ENCODE data around the gene TANGO6. TPM values are rescaled to one million over a fixed set of nuclear protein-coding genes. Genes with fewer than 3 reads are reported as not detected.

The TANGO6 gene
- total and polyA plus RNA-seq, 2 of the 8 experiments (the other 6 are each of a cell fraction or from before 2014, with no cell fraction given), result 5.0 to 19.5 TPM

DNA sequence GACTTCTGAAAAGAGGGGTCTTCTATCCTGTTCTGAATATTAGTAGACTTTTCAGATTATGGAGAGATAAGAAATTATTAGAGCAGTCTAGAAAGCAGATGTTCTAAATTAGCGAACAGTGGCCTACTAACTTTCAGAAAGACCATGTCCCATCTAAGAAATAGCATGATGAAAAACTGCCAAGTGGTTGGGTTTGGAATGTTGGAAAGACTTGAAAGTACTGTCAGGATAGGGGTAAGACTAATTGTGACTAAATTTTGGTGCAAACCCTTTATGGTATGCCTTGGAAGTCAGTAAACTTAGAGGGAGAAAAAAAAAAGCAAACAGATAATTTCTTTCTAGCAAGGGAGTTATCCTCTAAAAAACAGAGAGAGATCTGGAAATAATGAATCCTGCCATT lies 41.1 kb downstream of the TANGO6 start:
- DNase-seq (ENCODE audit: low read depth in 1 of 2, low spot score in 2 of 2), result no peak
- H2BK15ac ChIP-seq (ENCODE audit: low read length), result no peak overlapping the region
- no peaks in the 10 kb centered on the region for H4K20me1 ChIP-seq (replicated peaks in 1 of 2; ENCODE audit: control insufficient read depth in 1 of 2, insufficient read depth in 2 of 2, low read length in 2 of 2)
- H3K79me2 ChIP-seq (ENCODE audit: control insufficient read depth in 1 of 2, insufficient read depth in 2 of 2, low read length in 2 of 2), result no peaks in the 10 kb centered on the region
- ChIA-PET POLR2A (ENCODE audit: partially characterized antibody) (no interaction called here), CTCF (ENCODE audit: partially characterized antibody) (no interaction called here)
- H2AFZ ChIP-seq (ENCODE audit: low read length), result no peak overlapping the region
- WGBS, 2 experiments (ENCODE audit: extremely low coverage in 1 of 2, insufficient coverage in 1 of 2, insufficient read length in 1 of 2, insufficient replicate concordance in 2 of 2, low coverage in 1 of 2, low lambda C conversion rate in 2 of 2, missing lambda C conversion rate in 1 of 2), result 91% methylated on average over 1 of the region's 1 CpG; no CpG with 5 or more reads in 1 of the 2 experiments
- H3K4me1 ChIP-seq (replicated peaks in 1 of 4; ENCODE audit: control insufficient read depth in 3 of 4, insufficient read depth in 4 of 4, low read length in 3 of 4), result no peaks in the 10 kb centered on the region
- 0 out of 8 replicates have a peak, but pooled peaks cover 0 to 4% (median 0%) of the 10 kb centered on the region in 4 experiments for H3K36me3 ChIP-seq (ENCODE audit: control insufficient read depth in 2 of 4, insufficient read depth in 4 of 4, low read length in 3 of 4)
- H3K9ac ChIP-seq (replicated peaks in 1 of 4; ENCODE audit: extremely low read depth in 1 of 4, low read depth in 3 of 4, low read length in 3 of 4), result no peak overlapping the region
- H3K14ac ChIP-seq (ENCODE audit: insufficient read length), result no peak overlapping the region
- H3K18ac ChIP-seq (ENCODE audit: extremely low read depth, low read length), result no peak overlapping the region
- no peak overlapping the region for H3K56ac ChIP-seq (replicated peaks; ENCODE audit: insufficient read length, low read depth, low read length)
- H2BK120ac ChIP-seq (replicated peaks; ENCODE audit: low read depth, low read length), result no peak overlapping the region
- H3K23me2 ChIP-seq (ENCODE audit: low read depth, low read length), result no peaks in the 10 kb centered on the region
- H4K8ac ChIP-seq (ENCODE audit: extremely low read depth, insufficient read depth, low read length), result no peak overlapping the region
- FAIRE-seq, result no peak
- TF ChIP-seq KDM1A (IDR thresholded peaks at IDR 0.05; ENCODE audit: borderline replicate concordance, low read length) (no peak), TBP (IDR thresholded peaks at IDR 0.05; ENCODE audit: low read depth, low read length) (no peak), RFX5 (IDR thresholded peaks at IDR 0.05; ENCODE audit: borderline replicate concordance, low read depth, low read length) (no peak), TEAD4 (IDR thresholded peaks at IDR 0.05; ENCODE audit: low read depth, low read length) (no peak), CEBPB (IDR thresholded peaks at IDR 0.05; ENCODE audit: low read depth, low read length) (no peak), NRF1 (IDR thresholded peaks at IDR 0.05; ENCODE audit: low read depth, low read length) (no peak), CHD2 (IDR thresholded peaks at IDR 0.05; ENCODE audit: low read length) (no peak), ASH2L (IDR thresholded peaks at IDR 0.05; ENCODE audit: low read length) (no peak), KDM4A (IDR thresholded peaks at IDR 0.05; ENCODE audit: low read depth, low read length, severe bottlenecking) (no peak), CHD1 (IDR thresholded peaks at IDR 0.05; ENCODE audit: low read depth, low read length) (no peak), CREB1 (IDR thresholded peaks at IDR 0.05) (no peak)
- TF ChIP-seq, protein P1, sequence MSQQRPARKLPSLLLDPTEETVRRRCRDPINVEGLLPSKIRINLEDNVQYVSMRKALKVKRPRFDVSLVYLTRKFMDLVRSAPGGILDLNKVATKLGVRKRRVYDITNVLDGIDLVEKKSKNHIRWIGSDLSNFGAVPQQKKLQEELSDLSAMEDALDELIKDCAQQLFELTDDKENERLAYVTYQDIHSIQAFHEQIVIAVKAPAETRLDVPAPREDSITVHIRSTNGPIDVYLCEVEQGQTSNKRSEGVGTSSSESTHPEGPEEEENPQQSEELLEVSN (IDR thresholded peaks at IDR 0.05), result no peak
- no peak overlapping the region for H3K23ac ChIP-seq (ENCODE audit: insufficient read length)
- no peak overlapping the region for H4K5ac ChIP-seq (ENCODE audit: insufficient read length, low read depth, low read length)
- H2AK5ac ChIP-seq (ENCODE audit: low read depth, low read length), result no peak overlapping the region
- H2BK20ac ChIP-seq (ENCODE audit: low read length), result no peak overlapping the region
- no peak overlapping the region for H3K4me3 ChIP-seq (ENCODE audit: extremely low read depth in 1 of 4, insufficient read depth in 2 of 4, low read depth in 3 of 4, low read length in 4 of 4)
- no peaks in the 10 kb centered on the region for H3K27me3 ChIP-seq (replicated peaks in 1 of 4; ENCODE audit: control insufficient read depth in 3 of 4, extremely low read depth in 1 of 4, insufficient read depth in 3 of 4, low read length in 3 of 4)
- no peak overlapping the region for H2BK5ac ChIP-seq (ENCODE audit: low read depth, low read length)
- no peaks in the 10 kb centered on the region for H3K79me1 ChIP-seq (ENCODE audit: low read depth, low read length)
- H4K91ac ChIP-seq (replicated peaks; ENCODE audit: insufficient read length, low read length), result no peak overlapping the region
- H3K9me3 ChIP-seq (ENCODE audit: insufficient read depth in 2 of 2, low read depth in 1 of 2, low read length in 1 of 2), result no peaks in the 10 kb centered on the region
- H3K27ac ChIP-seq (ENCODE audit: low read depth, low read length), result no peak overlapping the region
- no peak overlapping the region for H2BK12ac ChIP-seq (ENCODE audit: low read depth, low read length)
- H3K4me2 ChIP-seq (ENCODE audit: insufficient read depth in 1 of 2, low read depth in 2 of 2, low read length in 2 of 2), result no peak overlapping the region
- no peak overlapping the region for H3K4ac ChIP-seq (replicated peaks; ENCODE audit: insufficient read length, low read depth, low read length)
